Measurements from ENCODE around the gene GTSF1L.

- TF ChIP-seq CTCF (IDR thresholded peaks at IDR 0.05) = peak in 1 of 2 donors; percentile 11
- no peak for TF ChIP-seq POLR2AphosphoS5 (IDR thresholded peaks at IDR 0.05)
- no peak for TF ChIP-seq POLR2A (IDR thresholded peaks at IDR 0.05)
- no peak for TF ChIP-seq EP300 (IDR thresholded peaks at IDR 0.05)
Measured at GRCh38 chr20:43691928-43692524, 34.8 kb downstream of the GTSF1L start.
